WTC11 (cell line): ENCODE data around the gene AK9. TPM values are rescaled to one million over a fixed set of nuclear protein-coding genes. Genes with fewer than 3 reads are reported as not detected.

Source experiments
- ATAC-seq: fragments of 200-7000 bp; cut with Tn5 transposase; 2 replicates; pipeline ENCODE4 v1.10.0; 2021; ENCODE audit warnings: mild to moderate bottlenecking, moderate library complexity
- CTCF ChIA-PET: fragments of 300-600 bp; sonication (Branson Sonifier 250); formaldehyde crosslinking; loops from one replicate; lab custom pipeline; 2021; ENCODE audit warnings: antibody characterized with exemption; lab: Charles Lee
- POLR2A ChIA-PET: fragments of 350-600 bp; sonication (Branson Sonifier 250); formaldehyde crosslinking; loops from one replicate; lab custom pipeline; 2021; ENCODE audit warnings: antibody characterized with exemption; lab: Charles Lee
- DNase-seq: peaks from one replicate; pipeline ENCODE4 v3.0.0; 2021; ENCODE audit warnings: low spot score
- H3K27ac Mint-ChIP-seq: 2 replicates; pipeline ENCODE4 v1.8.0; 2021; ENCODE audit warnings: mixed read lengths
- H3K27me3 Mint-ChIP-seq: 2 replicates; pipeline ENCODE4 v1.8.0; 2021; ENCODE audit warnings: low read depth, mild to moderate bottlenecking, moderate library complexity, mixed read lengths
- H3K36me3 Mint-ChIP-seq: 2 replicates; pipeline ENCODE4 v1.8.0; 2021; ENCODE audit warnings: mixed read lengths
- H3K4me1 Mint-ChIP-seq: 2 replicates; pipeline ENCODE4 v1.8.0; 2022; ENCODE audit warnings: mixed read lengths
- H3K4me3 Mint-ChIP-seq: 2 replicates; pipeline ENCODE4 v1.8.0; 2021; ENCODE audit warnings: mild to moderate bottlenecking, moderate library complexity, mixed read lengths
- H3K9me3 Mint-ChIP-seq: 2 replicates; pipeline ENCODE4 v1.8.0; 2021; ENCODE audit warnings: mixed read lengths
- AFF4 ChIP-seq: sonication (generic); formaldehyde crosslinking; IDR thresholded peaks from 2 replicates; pipeline ENCODE4 v1.8.1; 2023; ENCODE audit warnings: mild to moderate bottlenecking, missing genetic modification reagents, borderline replicate concordance
- AR ChIP-seq: fragments of 250-450 bp; sonication (Bioruptor Pico); IDR thresholded peaks from 2 replicates; pipeline ENCODE4 v1.9.0; 2021; ENCODE audit warnings: mild to moderate bottlenecking
- ATF1 ChIP-seq: sonication (generic); formaldehyde crosslinking; IDR thresholded peaks from 2 replicates; pipeline ENCODE4 v1.8.1; 2023; ENCODE audit warnings: mild to moderate bottlenecking, moderate library complexity, missing genetic modification reagents
- ATF6 ChIP-seq: sonication (generic); formaldehyde crosslinking; IDR thresholded peaks from 2 replicates; pipeline ENCODE4 v1.8.1; 2023; ENCODE audit warnings: mild to moderate bottlenecking, missing genetic modification reagents
- E2F1 ChIP-seq: sonication (generic); formaldehyde crosslinking; IDR thresholded peaks from 2 replicates; pipeline ENCODE4 v1.8.0; 2022; ENCODE audit warnings: mild to moderate bottlenecking, missing genetic modification reagents
- E2F4 ChIP-seq: sonication (generic); formaldehyde crosslinking; IDR thresholded peaks from 2 replicates; pipeline ENCODE4 v1.8.1; 2022; ENCODE audit warnings: low read depth, mild to moderate bottlenecking, moderate library complexity, missing genetic modification reagents, borderline replicate concordance
- FOXK1 ChIP-seq: sonication (generic); formaldehyde crosslinking; IDR thresholded peaks from 2 replicates; pipeline ENCODE4 v1.8.0; 2022; ENCODE audit warnings: mild to moderate bottlenecking, moderate library complexity, missing genetic modification reagents
- GRHL2 ChIP-seq: fragments of 250-450 bp; sonication (Bioruptor Pico); IDR thresholded peaks from 2 replicates; pipeline ENCODE4 v1.8.0; 2022; ENCODE audit warnings: mild to moderate bottlenecking, moderate library complexity; ENCODE audit not compliant: insufficient replicate concordance, severe bottlenecking
- GTF2I ChIP-seq: fragments of 250-450 bp; sonication (Bioruptor Pico); conservative IDR thresholded peaks from 2 replicates; pipeline ENCODE4 v1.4.0; 2021; ENCODE audit warnings: mild to moderate bottlenecking
- HMGA2 ChIP-seq: fragments of 250-450 bp; sonication (Bioruptor Pico); IDR thresholded peaks from 2 replicates; pipeline ENCODE4 v1.4.0; 2021; ENCODE audit warnings: mild to moderate bottlenecking, moderate library complexity
- IRF2 ChIP-seq: sonication (generic); formaldehyde crosslinking; IDR thresholded peaks from 2 replicates; pipeline ENCODE4 v1.8.0; 2022; ENCODE audit warnings: low read depth, missing genetic modification reagents, borderline replicate concordance
- MLX ChIP-seq: sonication (generic); formaldehyde crosslinking; IDR thresholded peaks from 2 replicates; pipeline ENCODE4 v1.8.1; 2023; ENCODE audit warnings: mild to moderate bottlenecking, missing genetic modification reagents, moderate library complexity
- SMAD3 ChIP-seq: sonication (generic); formaldehyde crosslinking; IDR thresholded peaks from 2 replicates; pipeline ENCODE4 v1.8.0; 2022; ENCODE audit warnings: missing genetic modification reagents, mild to moderate bottlenecking, borderline replicate concordance
- TEAD4 ChIP-seq: sonication (generic); formaldehyde crosslinking; IDR thresholded peaks from 2 replicates; pipeline ENCODE4 v1.8.0; 2022; ENCODE audit warnings: mild to moderate bottlenecking, missing genetic modification reagents
- ZNF121 ChIP-seq: sonication (generic); formaldehyde crosslinking; IDR thresholded peaks from 2 replicates; pipeline ENCODE4 v1.8.0; 2023; ENCODE audit warnings: missing genetic modification reagents
- ZNF512 ChIP-seq: sonication (generic); formaldehyde crosslinking; IDR thresholded peaks from 2 replicates; pipeline ENCODE4 v1.8.1; 2022; ENCODE audit warnings: missing genetic modification reagents, borderline replicate concordance
- total RNA-seq: library from RNA; stranded (reverse); gene quantifications from 3 replicates; pipeline ENCODE4 v1.2.3, GENCODE V29; 2021

Gene AK9
- total RNA-seq, 1 experiment from 2014 or later = 3.7 TPM

GRCh38 chr6:109516929-109517328 lies 174.1 kb downstream of the AK9 start:
- ATAC-seq = no peak

More at GRCh38 chr6:109516929-109517328, 174.1 kb downstream of the AK9 start:
- ChIA-PET POLR2A (no interaction called here), CTCF (no interaction called here)
- TF ChIP-seq IRF2 = no peak
- TF ChIP-seq TEAD4 = no peak
- TF ChIP-seq E2F1 (CRISPR knock-in tag) = no peak
- TF ChIP-seq AR (CRISPR knock-in tag) = no peak
- TF ChIP-seq ZNF512 (CRISPR knock-in tag) = no peak
- TF ChIP-seq ZNF121 (CRISPR knock-in tag) = no peak
- TF ChIP-seq GTF2I (CRISPR knock-in tag) = no peak
- TF ChIP-seq ATF1 (CRISPR knock-in tag) = no peak
- TF ChIP-seq MLX = no peak
- no peak for TF ChIP-seq AFF4 (CRISPR knock-in tag)
- no peak for TF ChIP-seq HMGA2 (CRISPR knock-in tag)
- no peak for TF ChIP-seq ATF6
- no peak for TF ChIP-seq E2F4 (CRISPR knock-in tag)
- no peak for TF ChIP-seq GRHL2
- no peak for TF ChIP-seq FOXK1 (CRISPR knock-in tag)
- no peak for TF ChIP-seq SMAD3
- DNase-seq = no peak
- H3K27me3 Mint-ChIP-seq = no peaks in the 10 kb centered on the region
- no peak overlapping the region for H3K27ac Mint-ChIP-seq
- no peak overlapping the region for H3K4me3 Mint-ChIP-seq
- H3K4me1 Mint-ChIP-seq = peaks cover 29% of the 10 kb centered on the region
- peaks cover 4% of the 10 kb centered on the region; the same call in 1 of the 2 replicates for H3K36me3 Mint-ChIP-seq
- H3K9me3 Mint-ChIP-seq = peaks cover 17% of the 10 kb centered on the region
